ENCODE results near the gene PATL2.
"Not testable (repeated sequence)": the region's sequence is repeated elsewhere in the genome, so short reads cannot be mapped to it uniquely, and the experiment has no call there.

PATL2 gene

GRCh38 chr15:44654858-44655257, 56.3 kb downstream of the PATL2 start:
- in situ Hi-C loops (cut with MboI; ENCODE audit: low sequenced_read_pairs) = no loop called here

GRCh38 chr15:44647637-44648036, 63.5 kb downstream of the PATL2 start:
- in situ Hi-C loops (cut with MboI; ENCODE audit: low sequenced_read_pairs) = no loop called here

GRCh38 chr15:44647036-44647435, 64.1 kb downstream of the PATL2 start:
- in situ Hi-C loops (cut with MboI; ENCODE audit: low sequenced_read_pairs) = no loop called here

- in situ Hi-C loops (cut with MboI; ENCODE audit: low sequenced_read_pairs) = no loop called here
These were observed 64.7 kb downstream of the PATL2 start for GRCh38 chr15:44646460-44646859.

GRCh38 chr15:44641651-44642050, 69.5 kb downstream of the PATL2 start:
- in situ Hi-C loops (cut with MboI; ENCODE audit: low sequenced_read_pairs) = no loop called here

GRCh38 chr15:44636976-44637375, 74.1 kb downstream of the PATL2 start:
- in situ Hi-C loops (cut with MboI; ENCODE audit: low sequenced_read_pairs) = no loop called here

GRCh38 chr15:44633603-44634002, 77.5 kb downstream of the PATL2 start:
- in situ Hi-C loops (cut with MboI; ENCODE audit: low sequenced_read_pairs) = no loop called here

- in situ Hi-C loops (cut with MboI; ENCODE audit: low sequenced_read_pairs) = not testable (repeated sequence)
These were observed 85.8 kb downstream of the PATL2 start for GRCh38 chr15:44625286-44625685.

GRCh38 chr15:44623178-44623577, 87.9 kb downstream of the PATL2 start:
- in situ Hi-C loops (cut with MboI; ENCODE audit: low sequenced_read_pairs) = no loop called here

- in situ Hi-C loops (cut with MboI; ENCODE audit: low sequenced_read_pairs) = no loop called here
These were observed 91.0 kb downstream of the PATL2 start for GRCh38 chr15:44620081-44620480.

- in situ Hi-C loops (cut with MboI; ENCODE audit: low sequenced_read_pairs) = no loop called here
These were observed 94.1 kb downstream of the PATL2 start for GRCh38 chr15:44616974-44617373.

Data from HL-60/S4 treated with retinoic acid at 250 ng/mL for 4 days and 3 days (cell line).